HepG2 (cell line): ENCODE data around the gene AMIGO1. TPM values are rescaled to one million over a fixed set of nuclear protein-coding genes. Genes with fewer than 3 reads are reported as not detected.

Experiments
- CEBPG ChIP-seq: IDR thresholded peaks from 2 replicates; pipeline ENCODE4 v1.6.1; 2016
- ELF4 ChIP-seq: sonication (generic); formaldehyde crosslinking; IDR thresholded peaks from 2 replicates; pipeline ENCODE4 v1.5.0; 2020; ENCODE audit warnings: missing genetic modification reagents, mild to moderate bottlenecking, moderate library complexity, borderline replicate concordance
- FOXO1 ChIP-seq: sonication (generic); formaldehyde crosslinking; IDR thresholded peaks from 2 replicates; pipeline ENCODE4 v1.4.0; 2020; ENCODE audit warnings: missing genetic modification reagents
- GABPA ChIP-seq, 2 experiments: IDR thresholded peaks; 2 replicates each; pipeline ENCODE4 v1.6.1; 2011 to 2016; ENCODE audit warnings: low read depth in 2 of 2, low read length in 1 of 2, missing biosample characterization in 1 of 2, missing genetic modification characterization in 1 of 2
- HNRNPL ChIP-seq: fragments of 200-400 bp; formaldehyde crosslinking; IDR thresholded peaks from 2 replicates; pipeline ENCODE4 v1.6.1; 2017; ENCODE audit warnings: mild to moderate bottlenecking, low read depth, low read length
- IRF2 ChIP-seq: IDR thresholded peaks from 2 replicates; pipeline ENCODE4 v1.6.1; 2018; ENCODE audit warnings: missing genetic modification reagents, missing compliant biosample characterization
- KDM3A ChIP-seq: IDR thresholded peaks from 2 replicates; pipeline ENCODE4 v1.6.1; 2018; ENCODE audit warnings: low read depth, missing compliant biosample characterization
- KDM5B ChIP-seq: sonication (generic); formaldehyde crosslinking; IDR thresholded peaks from 2 replicates; pipeline ENCODE4 v1.4.0; 2020; ENCODE audit warnings: missing genetic modification reagents, mild to moderate bottlenecking, borderline replicate concordance
- POLR2AphosphoS5 ChIP-seq: IDR thresholded peaks from 2 replicates; pipeline ENCODE4 v1.6.1; 2012; ENCODE audit warnings: low read depth, low read length
- SMC3 ChIP-seq: IDR thresholded peaks from 2 replicates; pipeline ENCODE4 v1.6.1; 2011; ENCODE audit warnings: low read length, improper control_type of control experiment
- STAG1 ChIP-seq: sonication (generic); formaldehyde crosslinking; IDR thresholded peaks from 2 replicates; pipeline ENCODE4 v1.4.0; 2020; ENCODE audit warnings: missing genetic modification reagents
- TARDBP ChIP-seq: sonication (generic); formaldehyde crosslinking; IDR thresholded peaks from 2 replicates; pipeline ENCODE4 v1.8.0; 2022; ENCODE audit warnings: mild to moderate bottlenecking, missing genetic modification reagents
- YY1 ChIP-seq: IDR thresholded peaks from 2 replicates; pipeline ENCODE4 v1.6.1; 2011; ENCODE audit warnings: low read length, low read depth, moderate library complexity, mild to moderate bottlenecking; ENCODE audit not compliant: insufficient read depth, insufficient replicate concordance
- ZC3H4 ChIP-seq: sonication (generic); formaldehyde crosslinking; IDR thresholded peaks from 2 replicates; pipeline ENCODE4 v1.4.0; 2020; ENCODE audit warnings: missing genetic modification reagents, borderline replicate concordance
- ZFP36L1 ChIP-seq: sonication (generic); formaldehyde crosslinking; IDR thresholded peaks from 2 replicates; pipeline ENCODE4 v1.8.0; 2022; ENCODE audit warnings: mild to moderate bottlenecking, missing genetic modification reagents, moderate library complexity
- ZNF230 ChIP-seq: sonication (generic); formaldehyde crosslinking; IDR thresholded peaks from 2 replicates; pipeline ENCODE4 v1.4.0; 2020; ENCODE audit warnings: mild to moderate bottlenecking, missing genetic modification reagents
- ZNF350 ChIP-seq: sonication (generic); formaldehyde crosslinking; IDR thresholded peaks from 2 replicates; pipeline ENCODE4 v1.4.0; 2020; ENCODE audit warnings: mild to moderate bottlenecking, low read depth, missing genetic modification reagents, borderline replicate concordance
- ZNF547 ChIP-seq: sonication (generic); formaldehyde crosslinking; IDR thresholded peaks from 2 replicates; pipeline ENCODE4 v1.5.1; 2020; ENCODE audit warnings: mild to moderate bottlenecking, missing genetic modification reagents
- polyA plus RNA-seq, 8 experiments: library from polyadenylated mRNA; depleted of rRNA in 3 of 8; stranded (reverse) in 7 of 8; unstranded in 1 of 8; fragments of >200 nt; fragmentation: Illumina TruSeq in 4 of 8; extraction: Trizol in 4 of 8; gene quantifications; 2 replicates each; pipeline versions ENCODE4 v1.2.1 to v1.2.3, GENCODE V29; 2011 to 2016; ENCODE audit warnings: low read depth in 4 of 8, missing spikeins in 1 of 8, mixed read lengths in 1 of 8; ENCODE audit not compliant: insufficient read depth in 1 of 8
- total RNA-seq, 5 experiments: library from RNA; depleted of rRNA; stranded (reverse); fragments of >200 nt; fragmentation: Illumina TruSeq; extraction: Trizol; gene quantifications; 2 replicates each; pipeline ENCODE4 v1.2.3, GENCODE V29; 2016; ENCODE audit warnings: low read depth in 1 of 5
- TF ChIP-seq, protein P1 (sequence below): sonication (generic); formaldehyde crosslinking; conservative IDR thresholded peaks from 2 replicates; pipeline ENCODE4 v1.4.0; 2020; ENCODE audit warnings: mild to moderate bottlenecking, missing genetic modification reagents, moderate library complexity
- TF ChIP-seq, protein P2 (sequence below): sonication (generic); formaldehyde crosslinking; conservative IDR thresholded peaks from 2 replicates; pipeline ENCODE4 v1.4.0; 2020; ENCODE audit warnings: missing genetic modification reagents
- TF ChIP-seq, protein P3 (sequence below): sonication (generic); formaldehyde crosslinking; IDR thresholded peaks from 2 replicates; pipeline ENCODE4 v1.4.0; 2020; ENCODE audit warnings: missing genetic modification reagents
- TF ChIP-seq, protein P4 (sequence below): sonication (generic); formaldehyde crosslinking; IDR thresholded peaks from 2 replicates; pipeline ENCODE4 v1.5.1; 2020; ENCODE audit warnings: mild to moderate bottlenecking, moderate library complexity, missing genetic modification reagents

Gene AMIGO1
- total and polyA plus RNA-seq, 2 of the 13 experiments (the other 11 are each of a cell fraction or from before 2014, with no cell fraction given), result 0.40 to 1.3 TPM

DNA sequence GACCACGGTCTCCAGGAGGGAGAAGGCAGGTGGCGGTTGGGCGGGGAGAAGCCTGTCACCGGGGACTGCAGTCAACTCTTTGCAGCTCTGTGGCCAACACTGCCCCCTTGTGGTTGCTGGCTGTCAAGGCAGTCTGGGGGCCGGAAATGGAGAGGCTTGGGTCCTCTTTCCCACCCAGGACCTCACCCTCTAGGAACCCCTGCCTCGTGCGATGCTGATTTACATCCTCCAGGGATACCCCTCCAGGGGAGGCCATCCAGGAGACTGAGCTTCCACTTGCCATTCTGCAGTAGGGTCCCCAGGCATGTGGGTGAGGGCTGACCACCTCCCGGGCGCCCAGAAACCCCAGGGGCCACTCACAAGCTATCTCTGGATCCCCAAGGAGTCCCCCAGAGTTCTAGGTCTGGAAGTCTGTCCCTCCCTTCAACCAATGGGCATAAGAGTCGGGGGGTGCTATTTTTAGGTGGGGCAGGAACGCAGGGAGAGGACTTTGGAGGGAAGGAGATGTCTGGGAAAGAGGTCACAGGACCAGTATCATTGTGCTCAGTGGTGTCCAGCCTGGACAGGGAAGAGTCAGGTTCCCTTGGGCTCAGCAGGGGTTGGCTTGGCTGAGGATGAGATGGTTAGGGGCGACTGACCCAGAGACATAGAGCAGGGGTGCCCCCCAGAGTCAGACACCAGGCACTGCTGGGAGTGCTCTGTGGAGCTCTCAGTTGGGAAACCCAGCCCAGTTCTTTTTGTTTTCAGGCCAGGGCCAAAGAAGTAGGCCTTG lies 23.0 kb upstream of the AMIGO1 start (continued):
- TF ChIP-seq, protein P1, sequence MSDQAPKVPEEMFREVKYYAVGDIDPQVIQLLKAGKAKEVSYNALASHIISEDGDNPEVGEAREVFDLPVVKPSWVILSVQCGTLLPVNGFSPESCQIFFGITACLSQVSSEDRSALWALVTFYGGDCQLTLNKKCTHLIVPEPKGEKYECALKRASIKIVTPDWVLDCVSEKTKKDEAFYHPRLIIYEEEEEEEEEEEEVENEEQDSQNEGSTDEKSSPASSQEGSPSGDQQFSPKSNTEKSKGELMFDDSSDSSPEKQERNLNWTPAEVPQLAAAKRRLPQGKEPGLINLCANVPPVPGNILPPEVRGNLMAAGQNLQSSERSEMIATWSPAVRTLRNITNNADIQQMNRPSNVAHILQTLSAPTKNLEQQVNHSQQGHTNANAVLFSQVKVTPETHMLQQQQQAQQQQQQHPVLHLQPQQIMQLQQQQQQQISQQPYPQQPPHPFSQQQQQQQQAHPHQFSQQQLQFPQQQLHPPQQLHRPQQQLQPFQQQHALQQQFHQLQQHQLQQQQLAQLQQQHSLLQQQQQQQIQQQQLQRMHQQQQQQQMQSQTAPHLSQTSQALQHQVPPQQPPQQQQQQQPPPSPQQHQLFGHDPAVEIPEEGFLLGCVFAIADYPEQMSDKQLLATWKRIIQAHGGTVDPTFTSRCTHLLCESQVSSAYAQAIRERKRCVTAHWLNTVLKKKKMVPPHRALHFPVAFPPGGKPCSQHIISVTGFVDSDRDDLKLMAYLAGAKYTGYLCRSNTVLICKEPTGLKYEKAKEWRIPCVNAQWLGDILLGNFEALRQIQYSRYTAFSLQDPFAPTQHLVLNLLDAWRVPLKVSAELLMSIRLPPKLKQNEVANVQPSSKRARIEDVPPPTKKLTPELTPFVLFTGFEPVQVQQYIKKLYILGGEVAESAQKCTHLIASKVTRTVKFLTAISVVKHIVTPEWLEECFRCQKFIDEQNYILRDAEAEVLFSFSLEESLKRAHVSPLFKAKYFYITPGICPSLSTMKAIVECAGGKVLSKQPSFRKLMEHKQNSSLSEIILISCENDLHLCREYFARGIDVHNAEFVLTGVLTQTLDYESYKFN (CRISPR knock-in tag), result no peak
- TF ChIP-seq ZNF547, result 0 out of 2 replicates have a peak, but pooled peaks have one; percentile 21
- 0 out of 2 replicates have a peak, but pooled peaks have one; percentile 5 for TF ChIP-seq CEBPG (CRISPR knock-in tag)
- TF ChIP-seq POLR2AphosphoS5, result no peak
- peak; percentile 60 for TF ChIP-seq SMC3
- TF ChIP-seq, protein P2, sequence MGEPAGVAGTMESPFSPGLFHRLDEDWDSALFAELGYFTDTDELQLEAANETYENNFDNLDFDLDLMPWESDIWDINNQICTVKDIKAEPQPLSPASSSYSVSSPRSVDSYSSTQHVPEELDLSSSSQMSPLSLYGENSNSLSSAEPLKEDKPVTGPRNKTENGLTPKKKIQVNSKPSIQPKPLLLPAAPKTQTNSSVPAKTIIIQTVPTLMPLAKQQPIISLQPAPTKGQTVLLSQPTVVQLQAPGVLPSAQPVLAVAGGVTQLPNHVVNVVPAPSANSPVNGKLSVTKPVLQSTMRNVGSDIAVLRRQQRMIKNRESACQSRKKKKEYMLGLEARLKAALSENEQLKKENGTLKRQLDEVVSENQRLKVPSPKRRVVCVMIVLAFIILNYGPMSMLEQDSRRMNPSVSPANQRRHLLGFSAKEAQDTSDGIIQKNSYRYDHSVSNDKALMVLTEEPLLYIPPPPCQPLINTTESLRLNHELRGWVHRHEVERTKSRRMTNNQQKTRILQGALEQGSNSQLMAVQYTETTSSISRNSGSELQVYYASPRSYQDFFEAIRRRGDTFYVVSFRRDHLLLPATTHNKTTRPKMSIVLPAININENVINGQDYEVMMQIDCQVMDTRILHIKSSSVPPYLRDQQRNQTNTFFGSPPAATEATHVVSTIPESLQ, result no peak
- TF ChIP-seq TARDBP (CRISPR knock-in tag), result 0 out of 2 replicates have a peak, but pooled peaks have one; percentile 29
- TF ChIP-seq HNRNPL, result 0 out of 2 replicates have a peak, but pooled peaks have one; percentile 44
- TF ChIP-seq ZNF230, result 0 out of 2 replicates have a peak, but pooled peaks have one; percentile 26
- no peak for TF ChIP-seq ZFP36L1 (CRISPR knock-in tag)
- TF ChIP-seq, protein P3, sequence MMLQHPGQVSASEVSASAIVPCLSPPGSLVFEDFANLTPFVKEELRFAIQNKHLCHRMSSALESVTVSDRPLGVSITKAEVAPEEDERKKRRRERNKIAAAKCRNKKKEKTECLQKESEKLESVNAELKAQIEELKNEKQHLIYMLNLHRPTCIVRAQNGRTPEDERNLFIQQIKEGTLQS (CRISPR knock-in tag), result no peak
- peak; percentile 44 for TF ChIP-seq YY1
- peak; percentile 25; the same call in 1 of the 2 replicates for TF ChIP-seq ZNF350 (CRISPR knock-in tag)
- TF ChIP-seq KDM3A (CRISPR knock-in tag), result 0 out of 2 replicates have a peak, but pooled peaks have one; percentile 28
- 0 out of 2 replicates have a peak, but pooled peaks have one; percentile 32 for TF ChIP-seq KDM5B (CRISPR knock-in tag)
- TF ChIP-seq, protein P4, sequence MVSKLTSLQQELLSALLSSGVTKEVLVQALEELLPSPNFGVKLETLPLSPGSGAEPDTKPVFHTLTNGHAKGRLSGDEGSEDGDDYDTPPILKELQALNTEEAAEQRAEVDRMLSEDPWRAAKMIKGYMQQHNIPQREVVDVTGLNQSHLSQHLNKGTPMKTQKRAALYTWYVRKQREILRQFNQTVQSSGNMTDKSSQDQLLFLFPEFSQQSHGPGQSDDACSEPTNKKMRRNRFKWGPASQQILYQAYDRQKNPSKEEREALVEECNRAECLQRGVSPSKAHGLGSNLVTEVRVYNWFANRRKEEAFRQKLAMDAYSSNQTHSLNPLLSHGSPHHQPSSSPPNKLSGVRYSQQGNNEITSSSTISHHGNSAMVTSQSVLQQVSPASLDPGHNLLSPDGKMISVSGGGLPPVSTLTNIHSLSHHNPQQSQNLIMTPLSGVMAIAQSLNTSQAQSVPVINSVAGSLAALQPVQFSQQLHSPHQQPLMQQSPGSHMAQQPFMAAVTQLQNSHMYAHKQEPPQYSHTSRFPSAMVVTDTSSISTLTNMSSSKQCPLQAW (CRISPR knock-in tag), result peak; percentile 27; the same call in 1 of the 2 replicates
- TF ChIP-seq ZC3H4 (CRISPR knock-in tag), result no peak
- peak; percentile 24; the same call in 1 of the 2 replicates for TF ChIP-seq FOXO1 (CRISPR knock-in tag)
- TF ChIP-seq STAG1 (CRISPR knock-in tag), result peak; percentile 90
- TF ChIP-seq IRF2 (CRISPR knock-in tag), result 0 out of 2 replicates have a peak, but pooled peaks have one; percentile 21
- TF ChIP-seq GABPA (IDR thresholded peaks at IDR 0.05; ENCODE audit: low read depth, low read length), result no peak
- peak; percentile 62 for TF ChIP-seq GABPA (CRISPR knock-in tag; IDR thresholded peaks at IDR 0.05; ENCODE audit: low read depth)
- TF ChIP-seq ELF4 (CRISPR knock-in tag), result peak; percentile 25; the same call in 1 of the 2 replicates
